Sigmoid colon (tissue), 4 donors: Measurements from ENCODE around the gene PTPRT.

ENCODE experiments used
- EP300 ChIP-seq, 4 donors: sonication (generic); formaldehyde crosslinking; IDR thresholded peaks; one replicate each; pipeline ENCODE4 v1.6.1; 2017; ENCODE audit warnings: antibody characterized with exemption in 4 of 4
- POLR2A ChIP-seq, 2 donors: fragments of 450-650 bp; IDR thresholded peaks; one replicate each; pipeline ENCODE4 v1.6.1; 2016; ENCODE audit warnings: antibody characterized with exemption in 2 of 2, mild to moderate bottlenecking in 2 of 2, moderate library complexity in 2 of 2
- TF ChIP-seq, protein P1 (sequence below), 4 experiments: fragments of 450-650 bp in 3 of 4; fragments of 200-600 bp in 1 of 4; IDR thresholded peaks; one replicate each; pipeline ENCODE4 v1.5.1; 2016 to 2019; ENCODE audit warnings: antibody characterized with exemption in 4 of 4, mild to moderate bottlenecking in 3 of 4, moderate library complexity in 2 of 4

DNA sequence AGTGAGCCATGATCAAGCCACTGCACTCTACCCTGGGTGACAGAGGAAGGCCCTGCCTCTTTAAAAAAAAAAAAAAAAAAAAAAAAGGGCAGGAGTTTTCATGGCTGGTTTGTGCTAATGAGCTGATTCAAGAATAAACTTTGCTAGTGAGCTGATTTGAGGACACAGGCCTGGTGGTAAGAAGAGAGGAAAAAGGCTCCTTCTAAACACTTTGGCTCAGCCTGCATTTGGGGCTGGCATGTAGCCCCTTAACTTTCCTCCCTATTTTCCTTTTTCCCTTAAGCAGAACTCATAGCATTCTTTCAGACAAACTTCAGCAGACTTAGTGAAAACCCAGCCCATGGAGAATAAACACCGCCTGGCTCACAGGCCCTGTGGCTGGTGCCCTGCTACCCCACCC lies 432.7 kb downstream of the PTPRT start:
- TF ChIP-seq POLR2A (IDR thresholded peaks at IDR 0.05) (no peak), EP300 (IDR thresholded peaks at IDR 0.05) (no peak)
- TF ChIP-seq, protein P1, sequence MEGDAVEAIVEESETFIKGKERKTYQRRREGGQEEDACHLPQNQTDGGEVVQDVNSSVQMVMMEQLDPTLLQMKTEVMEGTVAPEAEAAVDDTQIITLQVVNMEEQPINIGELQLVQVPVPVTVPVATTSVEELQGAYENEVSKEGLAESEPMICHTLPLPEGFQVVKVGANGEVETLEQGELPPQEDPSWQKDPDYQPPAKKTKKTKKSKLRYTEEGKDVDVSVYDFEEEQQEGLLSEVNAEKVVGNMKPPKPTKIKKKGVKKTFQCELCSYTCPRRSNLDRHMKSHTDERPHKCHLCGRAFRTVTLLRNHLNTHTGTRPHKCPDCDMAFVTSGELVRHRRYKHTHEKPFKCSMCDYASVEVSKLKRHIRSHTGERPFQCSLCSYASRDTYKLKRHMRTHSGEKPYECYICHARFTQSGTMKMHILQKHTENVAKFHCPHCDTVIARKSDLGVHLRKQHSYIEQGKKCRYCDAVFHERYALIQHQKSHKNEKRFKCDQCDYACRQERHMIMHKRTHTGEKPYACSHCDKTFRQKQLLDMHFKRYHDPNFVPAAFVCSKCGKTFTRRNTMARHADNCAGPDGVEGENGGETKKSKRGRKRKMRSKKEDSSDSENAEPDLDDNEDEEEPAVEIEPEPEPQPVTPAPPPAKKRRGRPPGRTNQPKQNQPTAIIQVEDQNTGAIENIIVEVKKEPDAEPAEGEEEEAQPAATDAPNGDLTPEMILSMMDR (IDR thresholded peaks at IDR 0.05), result no peak
